KG1 (cell line): ENCODE data around the gene SAMD4A.

Source experiments
- DNase-seq: peaks from one replicate; lab custom pipeline; 2025; lab: John Stamatoyannopoulos, UW

SAMD4A gene

GRCh38 chr14:54685286-54685845 is 118.4 kb downstream of the SAMD4A start:
- no peak for DNase-seq

GRCh38 chr14:54686219-54686870 is 119.4 kb downstream of the SAMD4A start:
- DNase-seq: no peak

- DNase-seq: no peak
Measured at GRCh38 chr14:54686871-54687749, 120.2 kb downstream of the SAMD4A start.

- DNase-seq: no peak
Measured at GRCh38 chr14:54687750-54688119, 120.8 kb downstream of the SAMD4A start.

- DNase-seq: no peak
Measured at GRCh38 chr14:54688229-54688628, 121.3 kb downstream of the SAMD4A start.

GRCh38 chr14:54689928-54690327 is 123.0 kb downstream of the SAMD4A start:
- DNase-seq: no peak

GRCh38 chr14:54690887-54691286 is 124.0 kb downstream of the SAMD4A start:
- DNase-seq: no peak

GRCh38 chr14:54691525-54692283 is 124.8 kb downstream of the SAMD4A start:
- DNase-seq: no peak

- no peak for DNase-seq
Measured at GRCh38 chr14:54692284-54692772, 125.4 kb downstream of the SAMD4A start.

- DNase-seq: no peak
Measured at GRCh38 chr14:54693761-54694160, 126.8 kb downstream of the SAMD4A start.

- DNase-seq: no peak
Measured at GRCh38 chr14:54695196-54695595, 128.3 kb downstream of the SAMD4A start.

- DNase-seq: no peak
Measured at GRCh38 chr14:54697001-54697400, 130.1 kb downstream of the SAMD4A start.

GRCh38 chr14:54697803-54698202 is 130.9 kb downstream of the SAMD4A start:
- no peak for DNase-seq

- no peak for DNase-seq
Measured at GRCh38 chr14:54698501-54698900, 131.6 kb downstream of the SAMD4A start.

GRCh38 chr14:54698966-54699530 is 132.1 kb downstream of the SAMD4A start:
- DNase-seq: no peak

- DNase-seq: no peak
Measured at GRCh38 chr14:54699735-54700134, 132.8 kb downstream of the SAMD4A start.

- no peak for DNase-seq
Measured at GRCh38 chr14:54700717-54701116, 133.8 kb downstream of the SAMD4A start.

- no peak for DNase-seq
Measured at GRCh38 chr14:54702014-54702491, 135.1 kb downstream of the SAMD4A start.

GRCh38 chr14:54702492-54702891 is 135.6 kb downstream of the SAMD4A start:
- no peak for DNase-seq

GRCh38 chr14:54703082-54703481 is 136.2 kb downstream of the SAMD4A start:
- no peak for DNase-seq

GRCh38 chr14:54703724-54704123 is 136.8 kb downstream of the SAMD4A start:
- DNase-seq: no peak

- no peak for DNase-seq
Measured at GRCh38 chr14:54704768-54705167, 137.8 kb downstream of the SAMD4A start.
